Spleen (tissue), 7 donors: ENCODE results near the gene PPP1CB.

Experiments
- CTCF ChIP-seq, 11 experiments: fragments of 200-600 bp in 7 of 11; fragments of 450-650 bp in 4 of 11; sonication (generic) in 4 of 11; IDR thresholded peaks in 8 of 11; conservative IDR thresholded peaks in 3 of 11; 1 replicate in 7 of 11; 2 replicates in 4 of 11; pipeline versions ENCODE4 v1.4.0 to v1.8.0; 2016 to 2021; ENCODE audit warnings: antibody characterized with exemption in 11 of 11, inconsistent platforms in 4 of 11, mild to moderate bottlenecking in 1 of 11
- POLR2AphosphoS5 ChIP-seq, 3 donors: sonication (generic); formaldehyde crosslinking; IDR thresholded peaks; one replicate each; pipeline ENCODE4 v1.5.1; 2017; ENCODE audit warnings: antibody characterized with exemption in 3 of 3
- donor health status: DM: no; HTN: no; CAD: no; lungs with moderate emphysema.
- donor health status: DM: no; HTN: no; CAD: no.
- donor health status: DM: no; HTN: no; CAD: no.

GRCh38 chr2:28835781-28836180, 84.2 kb downstream of the PPP1CB start:
- TF ChIP-seq CTCF (IDR thresholded peaks at IDR 0.05 in 8 of 11, conservative IDR thresholded peaks at IDR 0.05 in 3 of 11) (no peak), POLR2AphosphoS5 (IDR thresholded peaks at IDR 0.05) (no peak)
